Mesenchymal stem cell (in vitro differentiated cells and primary cell): ENCODE measurements around the gene VWA3B.

Experiments used
- DNase-seq: peaks from one replicate; pipeline ENCODE4 v3.0.0-alpha.2; 2013
- H2AFZ ChIP-seq: one replicate; pipeline ENCODE4 v1.6.1; 2013; ENCODE audit warnings: low read depth, mild to moderate bottlenecking, control low read depth, inconsistent platforms, low read length, moderate library complexity
- H2AK5ac ChIP-seq: 2 replicates; pipeline ENCODE4 v1.6.1; 2013; ENCODE audit warnings: low read length, moderate library complexity, mild to moderate bottlenecking, inconsistent platforms; ENCODE audit not compliant: severe bottlenecking
- H2BK120ac ChIP-seq: one replicate; pipeline ENCODE4 v1.6.1; 2013; ENCODE audit warnings: low read depth, mild to moderate bottlenecking, inconsistent platforms, low read length, moderate library complexity
- H2BK12ac ChIP-seq, 2 experiments: one replicate each; pipeline ENCODE4 v1.6.1; 2013; ENCODE audit warnings: inconsistent platforms in 2 of 2, low read length in 2 of 2, mild to moderate bottlenecking in 2 of 2, moderate library complexity in 2 of 2, control low read depth in 1 of 2
- H2BK15ac ChIP-seq: one replicate; pipeline ENCODE4 v1.6.1; 2013; ENCODE audit warnings: mild to moderate bottlenecking, low read depth, inconsistent platforms; ENCODE audit not compliant: poor library complexity, severe bottlenecking
- H2BK5ac ChIP-seq: 2 replicates; pipeline ENCODE4 v1.6.1; 2013; ENCODE audit warnings: low read depth, mild to moderate bottlenecking, low read length, control low read depth, inconsistent platforms; ENCODE audit not compliant: poor library complexity, severe bottlenecking
- H3K14ac ChIP-seq, 2 experiments: one replicate each; pipeline ENCODE4 v1.6.1; 2013; ENCODE audit warnings: inconsistent platforms in 2 of 2, low read length in 2 of 2, control low read depth in 1 of 2, mild to moderate bottlenecking in 1 of 2, moderate library complexity in 1 of 2
- H3K18ac ChIP-seq, 2 experiments: one replicate each; pipeline ENCODE4 v1.6.1; 2013; ENCODE audit warnings: inconsistent platforms in 2 of 2, low read length in 2 of 2, control low read depth in 1 of 2, low read depth in 1 of 2, mild to moderate bottlenecking in 1 of 2
- H3K23ac ChIP-seq, 2 experiments: one replicate each; pipeline ENCODE4 v1.6.1; 2013; ENCODE audit warnings: inconsistent platforms in 2 of 2, low read length in 2 of 2, mild to moderate bottlenecking in 2 of 2, moderate library complexity in 2 of 2, control low read depth in 1 of 2
- H3K27ac ChIP-seq: 2 replicates; pipeline ENCODE4 v1.5.1; 2013; ENCODE audit warnings: mild to moderate bottlenecking, moderate library complexity, low read length, control low read depth, inconsistent platforms; ENCODE audit not compliant: poor library complexity, severe bottlenecking
- H3K27me3 ChIP-seq, 2 experiments: 2 replicates each; pipeline versions ENCODE4 v1.6.1 to v1.7.0; 2013; ENCODE audit warnings: low read length in 2 of 2, mild to moderate bottlenecking in 2 of 2, moderate library complexity in 2 of 2, control low read depth in 1 of 2, inconsistent platforms in 1 of 2; ENCODE audit not compliant: control insufficient read depth in 1 of 2, insufficient read depth in 1 of 2
- H3K36me3 ChIP-seq, 2 experiments: 2 replicates each; pipeline versions ENCODE4 v1.6.1 to v1.7.0; 2013; ENCODE audit warnings: low read length in 2 of 2, control low read depth in 1 of 2, inconsistent platforms in 1 of 2, low read depth in 1 of 2, mild to moderate bottlenecking in 1 of 2; ENCODE audit not compliant: insufficient read depth in 2 of 2, control insufficient read depth in 1 of 2
- H3K4ac ChIP-seq, 2 experiments: one replicate each; pipeline ENCODE4 v1.6.1; 2013; ENCODE audit warnings: inconsistent platforms in 2 of 2, low read length in 2 of 2, mild to moderate bottlenecking in 2 of 2, moderate library complexity in 2 of 2, control low read depth in 1 of 2, low read depth in 1 of 2
- H3K4me1 ChIP-seq: 2 replicates; pipeline ENCODE4 v1.6.1; 2013; ENCODE audit warnings: low read depth, low read length, control low read depth; ENCODE audit not compliant: control insufficient read depth, insufficient read depth
- H3K4me2 ChIP-seq: 2 replicates; pipeline ENCODE4 v1.6.1; 2013; ENCODE audit warnings: low read length, mild to moderate bottlenecking, inconsistent platforms; ENCODE audit not compliant: poor library complexity, severe bottlenecking
- H3K4me3 ChIP-seq, 2 experiments: 2 replicates each; pipeline versions ENCODE4 v1.5.1 to v1.7.0; 2013; ENCODE audit warnings: low read length in 2 of 2, mild to moderate bottlenecking in 2 of 2, control low read depth in 1 of 2, low read depth in 1 of 2; ENCODE audit not compliant: insufficient read depth in 1 of 2
- H3K79me1 ChIP-seq: replicated peaks from 2 replicates; pipeline ENCODE4 v1.6.1; 2013; ENCODE audit warnings: mild to moderate bottlenecking, control low read depth, low read length, inconsistent platforms; ENCODE audit not compliant: poor library complexity, severe bottlenecking
- H3K9ac ChIP-seq: 2 replicates; pipeline ENCODE4 v1.7.0; 2013; ENCODE audit warnings: mild to moderate bottlenecking, low read length, moderate library complexity
- H3K9me3 ChIP-seq: 2 replicates; pipeline ENCODE4 v1.7.0; 2013; ENCODE audit warnings: mild to moderate bottlenecking, low read length; ENCODE audit not compliant: control insufficient read depth
- H4K8ac ChIP-seq: one replicate; pipeline ENCODE4 v1.6.1; 2013; ENCODE audit warnings: inconsistent platforms, mild to moderate bottlenecking, low read length, moderate library complexity
- H4K91ac ChIP-seq: one replicate; pipeline ENCODE4 v1.6.1; 2013; ENCODE audit warnings: mild to moderate bottlenecking, low read length, inconsistent platforms
- WGBS: methylation state at CpG from one replicate; pipeline ENCODE4 v1.1.7; 2013; ENCODE audit warnings: mixed read lengths; 5-methylcytosine and 5-hydroxymethylcytosine counted together

Gene VWA3B

DNA sequence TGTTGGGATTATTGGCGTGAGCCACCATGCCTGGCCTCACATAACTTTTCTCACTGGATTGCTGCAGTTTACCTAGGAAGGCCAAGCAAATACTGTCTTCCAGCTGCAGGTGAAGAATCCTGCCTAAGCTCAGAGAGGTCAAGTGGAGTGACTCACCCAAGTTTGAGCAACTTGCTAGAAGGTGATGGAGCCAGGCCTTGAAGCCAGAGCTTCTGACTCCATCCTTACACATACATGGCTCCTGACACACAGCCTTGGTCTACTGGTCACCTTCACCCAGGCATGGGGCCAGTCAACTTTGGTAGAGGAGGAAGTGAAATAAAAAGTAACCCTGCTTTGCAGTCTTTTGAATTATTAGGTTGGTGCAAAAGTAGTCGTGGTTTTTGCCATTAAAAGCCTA, 93.5 kb downstream of the VWA3B start:
- H2BK12ac ChIP-seq: no peak overlapping the region
- H3K27me3 ChIP-seq: peaks cover 37 to 63% of the 10 kb centered on the region in 2 experiments
- H3K4me2 ChIP-seq: no peak overlapping the region
- no peak overlapping the region for H3K14ac ChIP-seq
- H3K4me3 ChIP-seq: no peak overlapping the region
- H3K9me3 ChIP-seq: no peaks in the 10 kb centered on the region
- H3K23ac ChIP-seq: no peak overlapping the region
- no peak overlapping the region for H2BK120ac ChIP-seq
- H3K4ac ChIP-seq: no peak overlapping the region
- no peak overlapping the region for H2BK15ac ChIP-seq
- H4K8ac ChIP-seq: no peak overlapping the region
- H3K36me3 ChIP-seq: no peaks in the 10 kb centered on the region
- 83% methylated on average over 2 of the region's 2 CpGs for WGBS
- no peak overlapping the region for H3K18ac ChIP-seq
- H4K91ac ChIP-seq: no peak overlapping the region
- no peaks in the 10 kb centered on the region for H3K79me1 ChIP-seq
- H3K27ac ChIP-seq: no peak overlapping the region
- H3K9ac ChIP-seq: no peak overlapping the region
- no peak overlapping the region for H2AK5ac ChIP-seq
- DNase-seq: no peak
- no peak overlapping the region for H2AFZ ChIP-seq
- no peaks in the 10 kb centered on the region for H3K4me1 ChIP-seq
- H2BK5ac ChIP-seq: no peak overlapping the region

DNA sequence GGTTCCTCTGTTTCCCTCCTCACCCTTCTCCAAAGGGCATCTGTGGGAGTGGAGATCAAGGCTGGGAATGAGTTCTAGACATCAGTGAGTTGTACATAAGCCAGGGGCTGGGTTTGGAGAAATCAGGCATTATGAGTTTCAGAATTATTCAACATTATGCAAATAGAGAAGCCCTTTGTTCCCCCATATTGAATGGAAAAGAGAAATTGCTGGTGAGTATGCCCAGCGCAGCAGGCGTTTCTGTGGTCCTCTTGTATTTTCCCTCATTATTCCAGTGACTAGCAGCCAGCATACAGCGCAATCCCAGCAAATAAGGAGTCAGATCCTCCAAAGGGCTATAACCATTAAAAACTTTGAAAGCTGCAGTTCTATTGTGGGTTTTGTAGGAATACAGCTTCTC, 94.4 kb downstream of the VWA3B start:
- H3K4me2 ChIP-seq: no peak overlapping the region
- no peak overlapping the region for H2AK5ac ChIP-seq
- H3K36me3 ChIP-seq: no peaks in the 10 kb centered on the region
- no peak overlapping the region for H3K4ac ChIP-seq
- H4K91ac ChIP-seq: no peak overlapping the region
- no peaks in the 10 kb centered on the region for H3K79me1 ChIP-seq
- no peaks in the 10 kb centered on the region for H3K4me1 ChIP-seq
- H3K27ac ChIP-seq: no peak overlapping the region
- no peak overlapping the region for H4K8ac ChIP-seq
- H3K23ac ChIP-seq: no peak overlapping the region
- H3K4me3 ChIP-seq: no peak overlapping the region
- DNase-seq: no peak
- no peak overlapping the region for H3K18ac ChIP-seq
- peaks cover 29 to 63% of the 10 kb centered on the region in 2 experiments for H3K27me3 ChIP-seq
- 100% methylated on average over 2 of the region's 3 CpGs for WGBS
- no peak overlapping the region for H2BK120ac ChIP-seq
- no peak overlapping the region for H2BK12ac ChIP-seq
- no peak overlapping the region for H2AFZ ChIP-seq
- no peak overlapping the region for H3K9ac ChIP-seq
- no peak overlapping the region for H2BK15ac ChIP-seq
- no peak overlapping the region for H2BK5ac ChIP-seq
- no peaks in the 10 kb centered on the region for H3K9me3 ChIP-seq
- H3K14ac ChIP-seq: no peak overlapping the region

DNA sequence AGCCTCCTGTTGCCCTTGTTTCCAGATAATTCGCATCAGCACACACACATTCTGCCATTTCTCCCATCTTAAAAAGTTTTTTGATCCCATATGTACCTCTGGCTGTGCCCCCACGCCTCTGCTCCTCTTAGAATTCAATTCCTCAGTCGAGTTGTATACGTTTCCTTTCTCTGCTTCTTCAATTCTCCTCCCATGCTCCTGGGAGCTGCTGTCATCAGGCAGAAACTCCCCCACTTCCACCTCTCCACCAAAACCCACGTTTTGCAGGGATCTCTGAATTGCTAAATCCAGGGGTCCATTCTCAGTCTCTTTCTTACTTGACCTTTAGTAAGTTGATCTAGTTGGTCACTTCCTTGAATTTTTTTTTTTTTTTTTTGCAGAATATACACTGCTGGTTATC, 98.8 kb downstream of the VWA3B start:
- no peak overlapping the region for H3K23ac ChIP-seq
- no peak overlapping the region for H4K91ac ChIP-seq
- no peaks in the 10 kb centered on the region for H3K4me1 ChIP-seq
- H2AK5ac ChIP-seq: no peak overlapping the region
- no peaks in the 10 kb centered on the region for H3K9me3 ChIP-seq
- no peak overlapping the region for H2BK5ac ChIP-seq
- peaks cover 3 to 38% of the 10 kb centered on the region in 2 experiments for H3K27me3 ChIP-seq
- H3K14ac ChIP-seq: no peak overlapping the region
- H2AFZ ChIP-seq: no peak overlapping the region
- WGBS: 61% methylated on average over 5 of the region's 5 CpGs
- H3K27ac ChIP-seq: no peak overlapping the region
- no peak overlapping the region for H3K4me2 ChIP-seq
- no peak overlapping the region for H4K8ac ChIP-seq
- H2BK15ac ChIP-seq: no peak overlapping the region
- DNase-seq: no peak
- H3K36me3 ChIP-seq: no peaks in the 10 kb centered on the region
- H3K79me1 ChIP-seq: no peaks in the 10 kb centered on the region
- H3K9ac ChIP-seq: no peak overlapping the region
- H2BK120ac ChIP-seq: no peak overlapping the region
- no peak overlapping the region for H3K18ac ChIP-seq
- H3K4me3 ChIP-seq: no peak overlapping the region
- no peak overlapping the region for H2BK12ac ChIP-seq
- H3K4ac ChIP-seq: no peak overlapping the region

DNA sequence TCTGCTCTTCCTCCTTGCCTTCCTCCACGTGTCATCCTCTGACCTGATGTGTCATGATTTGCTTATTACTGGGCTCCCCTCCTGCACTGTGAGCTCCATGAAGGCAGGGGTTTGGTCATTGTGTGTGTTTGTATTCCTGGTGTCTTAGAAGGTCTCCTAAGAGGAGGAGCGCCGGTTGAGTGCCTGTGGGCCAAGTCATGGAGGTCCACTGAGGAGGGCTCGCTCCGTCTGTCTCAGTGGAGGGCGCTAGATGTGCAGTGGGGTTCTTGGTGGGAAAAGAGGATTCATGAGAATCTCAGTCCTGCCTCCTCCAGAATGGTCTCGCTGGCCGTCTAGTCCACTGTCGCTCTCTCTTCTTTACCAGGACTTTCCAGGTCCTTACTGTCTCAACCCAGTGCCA, 100.2 kb downstream of the VWA3B start:
- H3K79me1 ChIP-seq: no peaks in the 10 kb centered on the region
- no peak overlapping the region for H2BK5ac ChIP-seq
- no peaks in the 10 kb centered on the region for H3K36me3 ChIP-seq
- H2AFZ ChIP-seq: no peak overlapping the region
- no peaks in the 10 kb centered on the region for H3K9me3 ChIP-seq
- DNase-seq: no peak
- no peak overlapping the region for H2AK5ac ChIP-seq
- no peak overlapping the region for H3K23ac ChIP-seq
- H2BK120ac ChIP-seq: no peak overlapping the region
- no peaks in the 10 kb centered on the region for H3K4me1 ChIP-seq
- no peak overlapping the region for H4K91ac ChIP-seq
- H3K27me3 ChIP-seq: peaks cover 10 to 47% of the 10 kb centered on the region in 2 experiments
- no peak overlapping the region for H3K27ac ChIP-seq
- H3K18ac ChIP-seq: no peak overlapping the region
- no peak overlapping the region for H2BK15ac ChIP-seq
- no peak overlapping the region for H3K4ac ChIP-seq
- H2BK12ac ChIP-seq: no peak overlapping the region
- 94% methylated on average over 8 of the region's 9 CpGs for WGBS
- H3K9ac ChIP-seq: no peak overlapping the region
- H4K8ac ChIP-seq: no peak overlapping the region
- no peak overlapping the region for H3K4me2 ChIP-seq
- no peak overlapping the region for H3K4me3 ChIP-seq
- no peak overlapping the region for H3K14ac ChIP-seq
